A673 (cell line): ENCODE data around the gene NCR3LG1. TPM values are rescaled to one million over a fixed set of nuclear protein-coding genes. Genes with fewer than 3 reads are reported as not detected.

Experiments used
- BruUV-seq: library from RNA; stranded (reverse); fragments of 400-500 nt; replicated peaks from 2 replicates; lab custom pipeline; 2021; lab: Mats Ljungman, UMichigan
- CTCF ChIA-PET: fragments of 300-600 bp; sonication (Branson Sonifier 250); formaldehyde crosslinking; loops from one replicate; lab custom pipeline; 2022; ENCODE audit warnings: antibody characterized with exemption; lab: Charles Lee
- POLR2A ChIA-PET: fragments of 300-600 bp; sonication (Branson Sonifier 250); formaldehyde crosslinking; loops from one replicate; lab custom pipeline; 2022; ENCODE audit warnings: antibody characterized with exemption; ENCODE audit not compliant: low non-redundant PET; lab: Charles Lee
- DNase-seq: peaks from one replicate; pipeline ENCODE4 v3.0.0-alpha.2; 2015; ENCODE audit warnings: low spot score
- H3K27ac ChIP-seq: fragments of 200-600 bp; sonication (generic); 2 replicates; pipeline ENCODE4 v1.5.1; 2016; ENCODE audit warnings: mixed run types, low read depth, mild to moderate bottlenecking, mixed read lengths, antibody characterized with exemption, low read length; ENCODE audit not compliant: poor library complexity, severe bottlenecking
- H3K27me3 ChIP-seq: fragments of 200-600 bp; sonication (generic); replicated peaks from 2 replicates; pipeline ENCODE4 v1.6.1; 2017; ENCODE audit warnings: mixed run types, low read depth, mild to moderate bottlenecking, mixed read lengths, antibody characterized with exemption, low read length; ENCODE audit not compliant: insufficient read depth, poor library complexity
- H3K36me3 ChIP-seq: fragments of 200-600 bp; sonication (generic); 2 replicates; pipeline ENCODE4 v1.6.1; 2016; ENCODE audit warnings: mixed run types, mild to moderate bottlenecking, mixed read lengths, antibody characterized with exemption, low read length; ENCODE audit not compliant: insufficient read depth, poor library complexity, severe bottlenecking
- H3K4me1 ChIP-seq: fragments of 200-600 bp; sonication (generic); 2 replicates; pipeline ENCODE4 v1.6.1; 2017; ENCODE audit warnings: mixed run types, mild to moderate bottlenecking, mixed read lengths, antibody characterized with exemption, low read length; ENCODE audit not compliant: insufficient read depth, poor library complexity, severe bottlenecking
- H3K4me3 ChIP-seq: fragments of 200-600 bp; sonication (generic); 2 replicates; pipeline ENCODE4 v1.5.1; 2016; ENCODE audit warnings: low read depth, mixed run types, mild to moderate bottlenecking, mixed read lengths, low read length; ENCODE audit not compliant: poor library complexity, severe bottlenecking
- H3K9me3 ChIP-seq: fragments of 200-600 bp; sonication (generic); 2 replicates; pipeline ENCODE4 v1.6.1; 2016; ENCODE audit warnings: mixed run types, low read depth, mild to moderate bottlenecking, mixed read lengths, antibody characterized with exemption, low read length; ENCODE audit not compliant: poor library complexity, severe bottlenecking
- CTCF ChIP-seq: fragments of 300-800, 200-600 bp; sonication (generic); conservative IDR thresholded peaks from 2 replicates; pipeline ENCODE4 v1.5.1; 2017; ENCODE audit warnings: low read depth, mild to moderate bottlenecking, antibody characterized with exemption, low read length, moderate library complexity, mixed read lengths
- EZH2 ChIP-seq: fragments of 200-600 bp; sonication (generic); IDR thresholded peaks from 2 replicates; pipeline ENCODE4 v1.6.1; 2017; ENCODE audit warnings: borderline replicate concordance, low read depth, mild to moderate bottlenecking, mixed read lengths, antibody characterized with exemption, low read length; ENCODE audit not compliant: poor library complexity, severe bottlenecking
- intact Hi-C: fragments of 100-400 bp; cut with micrococcal nuclease; formaldehyde crosslinking; loops from one replicate; pipeline ENCODE4 v1.10.0; 2022; ENCODE audit not compliant: unreplicated experiment
- total RNA-seq: library from RNA; stranded (reverse); gene quantifications from 2 replicates; pipeline ENCODE4 v1.2.3, GENCODE V29; 2021

NCR3LG1 gene
- total RNA-seq, 1 experiment from 2014 or later = 5.8 TPM

DNA sequence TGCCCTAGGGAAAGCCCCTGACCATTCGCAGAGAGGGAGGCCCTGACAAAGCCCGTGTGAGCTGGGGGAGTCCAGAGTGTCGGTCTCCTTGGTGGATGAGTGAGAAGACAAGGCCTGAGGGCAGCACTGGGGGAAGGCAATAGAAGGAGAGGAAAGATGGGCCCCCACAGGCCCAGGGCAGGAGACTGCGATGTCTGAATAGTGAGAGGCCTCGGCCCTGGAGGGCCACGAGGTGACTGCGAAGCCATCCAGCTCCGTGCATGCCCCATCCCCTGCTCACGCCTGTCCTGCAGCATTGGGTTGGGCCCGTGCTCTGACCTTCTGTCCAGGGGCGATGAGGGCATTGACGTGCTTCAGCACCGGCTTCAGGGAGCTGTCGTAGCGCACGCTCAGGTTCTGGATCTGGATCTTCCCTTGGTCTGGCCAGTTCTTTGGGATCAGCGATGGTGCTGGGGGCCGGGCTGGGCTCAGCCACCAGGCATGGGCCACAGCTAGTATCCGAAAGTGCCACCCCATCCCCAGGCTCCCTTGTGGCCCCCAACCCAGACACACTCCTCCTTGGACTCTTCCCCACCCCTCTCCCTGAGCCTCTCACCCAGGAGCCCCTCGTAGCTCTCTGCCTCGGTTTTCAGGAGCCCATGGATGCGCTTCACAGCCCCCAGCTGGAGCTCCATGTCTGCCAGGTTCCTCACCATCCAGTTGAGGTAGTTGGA, 45.2 kb downstream of the NCR3LG1 start:
- no peak overlapping the region for H3K4me3 ChIP-seq
- H3K27me3 ChIP-seq = no peaks in the 10 kb centered on the region
- no TSS peak for BruUV-seq
- no peaks in the 10 kb centered on the region for H3K9me3 ChIP-seq
- intact Hi-C loops = no loop called here
- no peaks in the 10 kb centered on the region for H3K4me1 ChIP-seq
- ChIA-PET POLR2A (no interaction called here), CTCF (no interaction called here)
- H3K27ac ChIP-seq = no peak overlapping the region
- no peak for DNase-seq
- TF ChIP-seq EZH2 (no peak), CTCF (no peak)
- no peaks in the 10 kb centered on the region for H3K36me3 ChIP-seq

- intact Hi-C loops = no loop called here
- H3K36me3 ChIP-seq = no peaks in the 10 kb centered on the region
- no peak for TF ChIP-seq CTCF
- no peak for TF ChIP-seq EZH2
- CTCF ChIA-PET = no interaction called here
- POLR2A ChIA-PET = no interaction called here
- no peak overlapping the region for H3K4me3 ChIP-seq
- H3K9me3 ChIP-seq = no peaks in the 10 kb centered on the region
- no peaks in the 10 kb centered on the region for H3K27me3 ChIP-seq
- H3K4me1 ChIP-seq = no peaks in the 10 kb centered on the region
- no TSS peak for BruUV-seq
- no peak overlapping the region for H3K27ac ChIP-seq
- no peak for DNase-seq
Measured at GRCh38 chr11:17397311-17398002, 45.9 kb downstream of the NCR3LG1 start.

DNA sequence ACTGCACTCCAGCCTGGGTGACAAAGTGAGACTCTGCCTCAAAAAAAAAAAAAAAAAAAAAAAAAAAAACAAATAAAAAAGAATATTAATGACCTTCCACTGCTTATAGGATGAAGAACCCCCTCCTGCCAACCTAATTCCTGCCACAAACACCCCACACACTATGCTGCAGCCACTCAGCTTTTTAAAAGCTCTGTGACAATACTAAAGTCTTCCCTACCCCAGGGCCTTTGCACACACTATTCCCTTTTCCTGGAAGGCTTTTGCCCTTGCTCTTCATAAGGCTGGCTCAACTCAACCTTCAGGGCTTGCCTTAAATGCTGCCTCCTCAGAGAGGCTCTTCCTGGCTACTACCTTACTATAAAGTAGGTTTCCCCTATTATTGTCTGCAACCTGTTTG, 47.6 kb downstream of the NCR3LG1 start:
- BruUV-seq = no TSS peak
- TF ChIP-seq EZH2 (no peak), CTCF (no peak)
- no peaks in the 10 kb centered on the region for H3K36me3 ChIP-seq
- H3K27ac ChIP-seq = no peak overlapping the region
- H3K9me3 ChIP-seq = no peaks in the 10 kb centered on the region
- no peak overlapping the region for H3K4me3 ChIP-seq
- no peaks in the 10 kb centered on the region for H3K27me3 ChIP-seq
- no peaks in the 10 kb centered on the region for H3K4me1 ChIP-seq
- intact Hi-C loops = no loop called here
- ChIA-PET POLR2A (no interaction called here), CTCF (no interaction called here)
- DNase-seq = no peak
